ENCODE data around the gene CTRB1. TPM values are rescaled to one million over a fixed set of nuclear protein-coding genes. Genes with fewer than 3 reads are reported as not detected.

CTRB1 gene
- polyA plus RNA-seq, 2 of the 4 experiments (the other 2 are of a cell fraction) = not detected

DNA sequence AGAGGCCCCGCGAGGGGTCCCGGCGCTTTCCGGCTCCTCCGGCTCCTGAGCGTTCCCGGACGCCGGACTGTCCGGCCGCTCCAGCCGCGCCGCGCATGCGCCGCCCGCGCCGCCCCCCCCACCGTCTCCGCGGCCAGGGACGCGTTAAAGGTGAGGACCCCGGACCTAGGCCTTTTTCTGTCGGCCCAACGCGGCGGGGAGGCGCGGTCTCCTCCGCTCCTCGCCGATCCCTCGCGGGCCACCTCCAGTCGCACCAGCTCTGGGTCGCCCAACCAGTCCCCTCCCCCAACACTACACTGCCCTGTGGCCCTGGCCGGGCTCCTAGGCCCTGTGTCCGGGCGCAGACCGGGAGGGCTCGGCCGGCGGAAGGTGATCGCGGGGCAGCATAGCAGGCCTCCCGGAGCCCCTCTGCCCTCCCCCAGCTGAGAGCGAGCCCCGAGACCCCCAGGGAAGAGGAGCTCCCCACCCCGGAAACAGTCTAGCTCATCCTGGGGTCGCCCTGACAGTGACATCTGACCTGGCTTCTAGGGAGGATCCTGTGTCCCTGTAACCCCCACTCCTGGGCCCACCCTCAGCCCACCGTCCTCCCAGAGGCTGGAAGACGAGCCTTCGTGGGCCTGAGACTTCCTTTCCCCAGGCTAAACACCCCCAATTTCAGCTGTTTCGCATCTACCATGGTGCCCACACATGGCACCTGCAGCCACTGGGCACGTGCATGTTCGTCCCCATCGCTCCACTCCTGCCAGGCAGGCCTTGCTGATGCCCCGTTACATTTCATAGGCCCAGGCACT is 47.3 kb downstream of the CTRB1 start:
- DNase-seq (ENCODE audit: low read depth in 1 of 2, low spot score in 1 of 2) = peak; percentile 77 to 85
- Histone ChIP-seq H3K4me1 (peaks cover 58% of the 10 kb centered on the region), H3K27ac (peak overlapping the region; percentile 97), H3K9me3 (no peaks in the 10 kb centered on the region), H3K4me3 (peak overlapping the region; percentile 97), H3K4me2 (peak overlapping the region; percentile 87)
- no peak for FAIRE-seq
- WGBS (ENCODE audit: missing lambda C conversion rate) = 23% methylated on average over 29 of the region's 62 CpGs
- TF ChIP-seq PHF8 (IDR thresholded peaks at IDR 0.05; ENCODE audit: borderline replicate concordance, low read depth) (peak; percentile 71; the same call in 1 of the 2 replicates), POLR2A (IDR thresholded peaks at IDR 0.05; ENCODE audit: low read length) (peak; percentile 53), RAD21 (conservative IDR thresholded peaks at IDR 0.05 in 1 of 2, IDR thresholded peaks at IDR 0.05 in 1 of 2) (peak; percentile 5 to 29; a peak in 2 of 5 replicates), JUN (IDR thresholded peaks at IDR 0.05) (peak in 1 of 2 experiments; percentile 52; a peak in 3 of 5 replicates), HOXA7 (CRISPR knock-in tag; IDR thresholded peaks at IDR 0.05) (no peak), POLR2AphosphoS2 (conservative IDR thresholded peaks at IDR 0.05; ENCODE audit: low read length) (no peak), FOSL2 (IDR thresholded peaks at IDR 0.05) (no peak), FOSL2 (CRISPR knock-in tag; IDR thresholded peaks at IDR 0.05) (no peak), MAZ (IDR thresholded peaks at IDR 0.05; ENCODE audit: borderline replicate concordance, low read depth, low read length) (no peak)
- TF ChIP-seq, protein P1, sequence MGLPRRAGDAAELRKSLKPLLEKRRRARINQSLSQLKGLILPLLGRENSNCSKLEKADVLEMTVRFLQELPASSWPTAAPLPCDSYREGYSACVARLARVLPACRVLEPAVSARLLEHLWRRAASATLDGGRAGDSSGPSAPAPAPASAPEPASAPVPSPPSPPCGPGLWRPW (IDR thresholded peaks at IDR 0.05) = no peak
- TF ChIP-seq, protein P2, sequence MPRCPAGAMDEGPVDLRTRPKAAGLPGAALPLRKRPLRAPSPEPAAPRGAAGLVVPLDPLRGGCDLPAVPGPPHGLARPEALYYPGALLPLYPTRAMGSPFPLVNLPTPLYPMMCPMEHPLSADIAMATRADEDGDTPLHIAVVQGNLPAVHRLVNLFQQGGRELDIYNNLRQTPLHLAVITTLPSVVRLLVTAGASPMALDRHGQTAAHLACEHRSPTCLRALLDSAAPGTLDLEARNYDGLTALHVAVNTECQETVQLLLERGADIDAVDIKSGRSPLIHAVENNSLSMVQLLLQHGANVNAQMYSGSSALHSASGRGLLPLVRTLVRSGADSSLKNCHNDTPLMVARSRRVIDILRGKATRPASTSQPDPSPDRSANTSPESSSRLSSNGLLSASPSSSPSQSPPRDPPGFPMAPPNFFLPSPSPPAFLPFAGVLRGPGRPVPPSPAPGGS (IDR thresholded peaks at IDR 0.05) = peak; percentile 70; the same call in 1 of the 3 replicates
- TF ChIP-seq, protein P3, sequence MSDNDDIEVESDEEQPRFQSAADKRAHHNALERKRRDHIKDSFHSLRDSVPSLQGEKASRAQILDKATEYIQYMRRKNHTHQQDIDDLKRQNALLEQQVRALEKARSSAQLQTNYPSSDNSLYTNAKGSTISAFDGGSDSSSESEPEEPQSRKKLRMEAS (IDR thresholded peaks at IDR 0.05) = peak; percentile 54; the same call in 1 of the 2 replicates
- TF ChIP-seq, protein P4, sequence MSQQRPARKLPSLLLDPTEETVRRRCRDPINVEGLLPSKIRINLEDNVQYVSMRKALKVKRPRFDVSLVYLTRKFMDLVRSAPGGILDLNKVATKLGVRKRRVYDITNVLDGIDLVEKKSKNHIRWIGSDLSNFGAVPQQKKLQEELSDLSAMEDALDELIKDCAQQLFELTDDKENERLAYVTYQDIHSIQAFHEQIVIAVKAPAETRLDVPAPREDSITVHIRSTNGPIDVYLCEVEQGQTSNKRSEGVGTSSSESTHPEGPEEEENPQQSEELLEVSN (IDR thresholded peaks at IDR 0.05; ENCODE audit: borderline replicate concordance, low read depth) = peak; percentile 41; the same call in 1 of the 2 replicates
- ChIA-PET CTCF (interaction anchor here (0.7 to 4.3 kb wide), 4 partner anchors 9 to 119 kb away, joined by 3 to 31 read pairs (median 4); no protein-coding TSS in a partner anchor), POLR2A (interaction anchor here (0.9 to 1.3 kb wide), 3 partner anchors 9 to 119 kb away, joined by 3 to 5 read pairs (median 3); no protein-coding TSS in a partner anchor)
- peak; percentile 60 to 68 for ATAC-seq

DNA sequence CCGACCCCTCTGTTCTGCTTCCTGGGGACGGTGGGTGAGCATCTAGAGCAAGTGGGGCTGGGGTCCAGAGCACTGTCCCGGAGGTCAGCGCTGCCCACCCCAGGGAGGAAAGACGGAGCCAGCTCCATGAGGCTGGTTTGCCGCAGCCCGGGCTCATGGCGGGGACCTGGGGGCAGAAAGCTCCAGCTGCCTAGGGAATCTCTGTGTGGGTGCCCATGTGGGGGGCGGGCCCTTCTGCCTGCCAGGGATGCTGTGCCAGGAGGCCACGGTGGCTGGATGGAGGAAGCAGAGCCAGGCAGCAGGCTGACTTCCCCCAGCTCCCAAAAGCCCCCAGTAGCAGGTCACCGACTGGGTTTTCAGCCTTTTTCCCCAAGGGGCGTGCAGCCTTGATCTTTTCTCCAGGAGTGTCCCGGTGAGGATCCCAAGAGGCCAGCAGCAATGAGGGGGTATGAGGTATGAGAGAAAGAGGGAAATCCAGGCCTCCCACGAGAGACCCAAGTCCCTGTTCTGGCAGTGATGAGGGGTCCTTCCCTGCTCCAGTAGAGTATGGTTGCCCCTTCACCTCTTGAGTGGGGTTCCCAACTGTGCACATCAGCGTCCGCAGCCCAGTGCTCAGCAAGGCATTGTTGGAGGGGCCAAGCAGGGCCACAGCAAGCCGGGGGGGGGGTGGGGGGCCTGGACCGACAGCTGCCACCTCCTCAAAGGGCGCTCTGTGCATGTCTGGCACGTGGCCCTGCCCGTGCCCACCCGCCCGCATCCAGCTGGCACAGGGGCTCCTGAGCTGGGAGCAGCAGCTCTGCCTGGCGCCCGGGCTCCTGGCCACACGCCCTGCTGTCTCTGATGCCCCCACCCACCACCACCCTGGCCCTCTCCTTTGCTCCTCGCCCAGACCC is 48.2 kb downstream of the CTRB1 start:
- ATAC-seq (no peak; a peak in 1 of 6 replicates), FAIRE-seq (no peak), DNase-seq (ENCODE audit: low read depth in 1 of 2, low spot score in 1 of 2) (no peak)
- Histone ChIP-seq H3K4me1 (peaks cover 56% of the 10 kb centered on the region), H3K4me2 (peak overlapping the region; percentile 87), H3K4me3 (peak overlapping the region; percentile 97; the same call in 2 of the 3 replicates), H3K27ac (peak overlapping the region; percentile 97; a peak in 5 of 6 replicates), H3K9me3 (no peaks in the 10 kb centered on the region)
- TF ChIP-seq ZSCAN20 (CRISPR knock-in tag; IDR thresholded peaks at IDR 0.05) (no peak), NR3C1 (IDR thresholded peaks at IDR 0.05) (no peak), SMC3 (IDR thresholded peaks at IDR 0.05) (no peak), KDM1A (IDR thresholded peaks at IDR 0.05; ENCODE audit: low read depth) (no peak), POLR2AphosphoS2 (conservative IDR thresholded peaks at IDR 0.05; ENCODE audit: low read length) (no peak), MAZ (IDR thresholded peaks at IDR 0.05; ENCODE audit: borderline replicate concordance, low read depth, low read length) (no peak), NFE2L2 (conservative IDR thresholded peaks at IDR 0.05; ENCODE audit: low read length) (no peak), HOXB5 (CRISPR knock-in tag; IDR thresholded peaks at IDR 0.05) (no peak)
- TF ChIP-seq, protein P4 (IDR thresholded peaks at IDR 0.05; ENCODE audit: borderline replicate concordance, low read depth) = no peak
- TF ChIP-seq, protein P3 (IDR thresholded peaks at IDR 0.05) = no peak
- TF ChIP-seq, protein P5, sequence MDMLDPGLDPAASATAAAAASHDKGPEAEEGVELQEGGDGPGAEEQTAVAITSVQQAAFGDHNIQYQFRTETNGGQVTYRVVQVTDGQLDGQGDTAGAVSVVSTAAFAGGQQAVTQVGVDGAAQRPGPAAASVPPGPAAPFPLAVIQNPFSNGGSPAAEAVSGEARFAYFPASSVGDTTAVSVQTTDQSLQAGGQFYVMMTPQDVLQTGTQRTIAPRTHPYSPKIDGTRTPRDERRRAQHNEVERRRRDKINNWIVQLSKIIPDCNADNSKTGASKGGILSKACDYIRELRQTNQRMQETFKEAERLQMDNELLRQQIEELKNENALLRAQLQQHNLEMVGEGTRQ (IDR thresholded peaks at IDR 0.05) = no peak
- TF ChIP-seq, protein P6, sequence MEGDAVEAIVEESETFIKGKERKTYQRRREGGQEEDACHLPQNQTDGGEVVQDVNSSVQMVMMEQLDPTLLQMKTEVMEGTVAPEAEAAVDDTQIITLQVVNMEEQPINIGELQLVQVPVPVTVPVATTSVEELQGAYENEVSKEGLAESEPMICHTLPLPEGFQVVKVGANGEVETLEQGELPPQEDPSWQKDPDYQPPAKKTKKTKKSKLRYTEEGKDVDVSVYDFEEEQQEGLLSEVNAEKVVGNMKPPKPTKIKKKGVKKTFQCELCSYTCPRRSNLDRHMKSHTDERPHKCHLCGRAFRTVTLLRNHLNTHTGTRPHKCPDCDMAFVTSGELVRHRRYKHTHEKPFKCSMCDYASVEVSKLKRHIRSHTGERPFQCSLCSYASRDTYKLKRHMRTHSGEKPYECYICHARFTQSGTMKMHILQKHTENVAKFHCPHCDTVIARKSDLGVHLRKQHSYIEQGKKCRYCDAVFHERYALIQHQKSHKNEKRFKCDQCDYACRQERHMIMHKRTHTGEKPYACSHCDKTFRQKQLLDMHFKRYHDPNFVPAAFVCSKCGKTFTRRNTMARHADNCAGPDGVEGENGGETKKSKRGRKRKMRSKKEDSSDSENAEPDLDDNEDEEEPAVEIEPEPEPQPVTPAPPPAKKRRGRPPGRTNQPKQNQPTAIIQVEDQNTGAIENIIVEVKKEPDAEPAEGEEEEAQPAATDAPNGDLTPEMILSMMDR (IDR thresholded peaks at IDR 0.05) = no peak
- POLR2A ChIA-PET = interaction anchor here (0.9 to 1.5 kb wide), 3 partner anchors 10 to 21 kb away, joined by 3 to 5 read pairs (median 5); no protein-coding TSS in a partner anchor
- 88% methylated on average over 14 of the region's 27 CpGs for WGBS (ENCODE audit: missing lambda C conversion rate)
- CTCF ChIA-PET = interaction anchor here (0.7 to 4.3 kb wide), 4 partner anchors 10 to 118 kb away, joined by 3 to 31 read pairs (median 4); no protein-coding TSS in a partner anchor

All from A549 (cell line).